BE2C (cell line): ENCODE measurements around the gene DCAF15.

Experiments
- DNase-seq: peaks from one replicate; pipeline ENCODE4 v3.0.0-alpha.2; 2020
- H3K27me3 ChIP-seq: fragments of 250-450 bp; sonication (Bioruptor Pico); 2 replicates; pipeline ENCODE4 v1.5.1; 2020; ENCODE audit warnings: mild to moderate bottlenecking
- H3K36me3 ChIP-seq: fragments of 250-450 bp; sonication (Bioruptor Pico); 2 replicates; pipeline ENCODE4 v1.5.1; 2020; ENCODE audit warnings: mild to moderate bottlenecking
- H3K4me1 ChIP-seq: fragments of 250-450 bp; sonication (Bioruptor Pico); 2 replicates; pipeline ENCODE4 v1.5.1; 2020
- H3K4me3 ChIP-seq: 2 replicates; pipeline ENCODE4 v1.5.1; 2011; ENCODE audit warnings: low read depth, low read length
- H3K9me3 ChIP-seq: fragments of 250-450 bp; sonication (Bioruptor Pico); 2 replicates; pipeline ENCODE4 v1.5.1; 2020
- CTCF ChIP-seq: IDR thresholded peaks from 2 replicates; pipeline ENCODE4 v1.5.1; 2012; ENCODE audit warnings: mild to moderate bottlenecking, low read depth, low read length

DCAF15 gene

GRCh38 chr19:13946414-13946813 lies 5.9 kb upstream of the DCAF15 start:
- Histone ChIP-seq H3K9me3 (no peaks in the 10 kb centered on the region), H3K4me3 (no peak overlapping the region), H3K27me3 (no peaks in the 10 kb centered on the region), H3K4me1 (no peaks in the 10 kb centered on the region), H3K36me3 (no peaks in the 10 kb centered on the region)
- DNase-seq: no peak
- no peak for TF ChIP-seq CTCF

GRCh38 chr19:13951043-13951442 lies 1.3 kb upstream of the DCAF15 start:
- H3K27me3 ChIP-seq: no peaks in the 10 kb centered on the region
- peaks cover 19% of the 10 kb centered on the region for H3K36me3 ChIP-seq
- no peak for DNase-seq
- no peak for TF ChIP-seq CTCF
- no peak overlapping the region for H3K4me3 ChIP-seq
- peaks cover 3% of the 10 kb centered on the region; the same call in 1 of the 2 replicates for H3K4me1 ChIP-seq
- no peaks in the 10 kb centered on the region for H3K9me3 ChIP-seq

- Histone ChIP-seq H3K36me3 (peaks cover 27% of the 10 kb centered on the region), H3K4me1 (peaks cover 3% of the 10 kb centered on the region; the same call in 1 of the 2 replicates), H3K9me3 (no peaks in the 10 kb centered on the region), H3K27me3 (no peaks in the 10 kb centered on the region), H3K4me3 (peak overlapping the region; percentile 78)
- no peak for TF ChIP-seq CTCF
- DNase-seq: no peak
Measured at GRCh38 chr19:13951799-13952153, 533 bp upstream of the DCAF15 start.

- TF ChIP-seq CTCF: no peak
- H3K4me1 ChIP-seq: peaks cover 3% of the 10 kb centered on the region; the same call in 1 of the 2 replicates
- no peaks in the 10 kb centered on the region for H3K9me3 ChIP-seq
- peaks cover 39% of the 10 kb centered on the region for H3K36me3 ChIP-seq
- no peak for DNase-seq
- peak overlapping the region; percentile 73 for H3K4me3 ChIP-seq
- H3K27me3 ChIP-seq: no peaks in the 10 kb centered on the region
Measured at GRCh38 chr19:13952931-13953531, 722 bp downstream of the DCAF15 start.

- no peak for TF ChIP-seq CTCF
- Histone ChIP-seq H3K36me3 (peaks cover 46% of the 10 kb centered on the region), H3K9me3 (no peaks in the 10 kb centered on the region), H3K4me3 (no peak overlapping the region), H3K27me3 (no peaks in the 10 kb centered on the region), H3K4me1 (peaks cover 3% of the 10 kb centered on the region; the same call in 1 of the 2 replicates)
- no peak for DNase-seq
Measured at GRCh38 chr19:13954185-13954584, 1.9 kb downstream of the DCAF15 start.

GRCh38 chr19:13955662-13956364 lies 3.5 kb downstream of the DCAF15 start:
- DNase-seq: no peak
- Histone ChIP-seq H3K36me3 (peaks cover 59% of the 10 kb centered on the region), H3K27me3 (no peaks in the 10 kb centered on the region), H3K4me3 (no peak overlapping the region), H3K9me3 (no peaks in the 10 kb centered on the region), H3K4me1 (peaks cover 3% of the 10 kb centered on the region; the same call in 1 of the 2 replicates)
- no peak for TF ChIP-seq CTCF
